ENCODE measurements around the gene MLLT6.

DNA sequence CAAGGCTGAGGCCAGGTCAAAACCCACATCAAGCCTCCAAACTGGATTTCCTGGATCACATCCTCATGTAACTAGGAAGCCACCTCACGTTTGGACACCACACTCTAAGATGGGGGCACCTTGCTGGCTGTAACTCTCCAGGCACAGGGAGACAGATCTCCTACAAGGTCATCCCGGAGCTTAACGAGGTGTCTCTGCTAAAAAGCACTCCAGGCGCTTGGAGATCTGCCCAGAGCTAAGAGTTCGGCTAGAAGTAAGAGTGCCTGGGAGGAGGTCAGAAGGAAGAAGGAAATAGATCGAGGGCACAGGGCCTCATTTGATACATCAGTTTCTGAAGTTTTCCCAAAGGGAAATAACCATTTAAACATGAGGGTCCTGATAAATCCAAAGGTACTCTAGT lies 63.3 kb downstream of the MLLT6 start:
- TF ChIP-seq TAF1 (IDR thresholded peaks at IDR 0.05; ENCODE audit: borderline replicate concordance, insufficient read depth, low read length) (no peak), POLR2AphosphoS5 (IDR thresholded peaks at IDR 0.05; ENCODE audit: low read depth, low read length) (no peak)
